Measurements from ENCODE around the gene TMEM94. TPM values are rescaled to one million over a fixed set of nuclear protein-coding genes. Genes with fewer than 3 reads are reported as not detected.

Gene TMEM94
- total and polyA plus RNA-seq, 2 of the 8 experiments (the other 6 are each of a cell fraction or from before 2014, with no cell fraction given) = 54.8 to 69.9 TPM

GRCh38 chr17:75482098-75482942 lies 25.9 kb downstream of the TMEM94 start (continued):
- TF ChIP-seq, protein P1, sequence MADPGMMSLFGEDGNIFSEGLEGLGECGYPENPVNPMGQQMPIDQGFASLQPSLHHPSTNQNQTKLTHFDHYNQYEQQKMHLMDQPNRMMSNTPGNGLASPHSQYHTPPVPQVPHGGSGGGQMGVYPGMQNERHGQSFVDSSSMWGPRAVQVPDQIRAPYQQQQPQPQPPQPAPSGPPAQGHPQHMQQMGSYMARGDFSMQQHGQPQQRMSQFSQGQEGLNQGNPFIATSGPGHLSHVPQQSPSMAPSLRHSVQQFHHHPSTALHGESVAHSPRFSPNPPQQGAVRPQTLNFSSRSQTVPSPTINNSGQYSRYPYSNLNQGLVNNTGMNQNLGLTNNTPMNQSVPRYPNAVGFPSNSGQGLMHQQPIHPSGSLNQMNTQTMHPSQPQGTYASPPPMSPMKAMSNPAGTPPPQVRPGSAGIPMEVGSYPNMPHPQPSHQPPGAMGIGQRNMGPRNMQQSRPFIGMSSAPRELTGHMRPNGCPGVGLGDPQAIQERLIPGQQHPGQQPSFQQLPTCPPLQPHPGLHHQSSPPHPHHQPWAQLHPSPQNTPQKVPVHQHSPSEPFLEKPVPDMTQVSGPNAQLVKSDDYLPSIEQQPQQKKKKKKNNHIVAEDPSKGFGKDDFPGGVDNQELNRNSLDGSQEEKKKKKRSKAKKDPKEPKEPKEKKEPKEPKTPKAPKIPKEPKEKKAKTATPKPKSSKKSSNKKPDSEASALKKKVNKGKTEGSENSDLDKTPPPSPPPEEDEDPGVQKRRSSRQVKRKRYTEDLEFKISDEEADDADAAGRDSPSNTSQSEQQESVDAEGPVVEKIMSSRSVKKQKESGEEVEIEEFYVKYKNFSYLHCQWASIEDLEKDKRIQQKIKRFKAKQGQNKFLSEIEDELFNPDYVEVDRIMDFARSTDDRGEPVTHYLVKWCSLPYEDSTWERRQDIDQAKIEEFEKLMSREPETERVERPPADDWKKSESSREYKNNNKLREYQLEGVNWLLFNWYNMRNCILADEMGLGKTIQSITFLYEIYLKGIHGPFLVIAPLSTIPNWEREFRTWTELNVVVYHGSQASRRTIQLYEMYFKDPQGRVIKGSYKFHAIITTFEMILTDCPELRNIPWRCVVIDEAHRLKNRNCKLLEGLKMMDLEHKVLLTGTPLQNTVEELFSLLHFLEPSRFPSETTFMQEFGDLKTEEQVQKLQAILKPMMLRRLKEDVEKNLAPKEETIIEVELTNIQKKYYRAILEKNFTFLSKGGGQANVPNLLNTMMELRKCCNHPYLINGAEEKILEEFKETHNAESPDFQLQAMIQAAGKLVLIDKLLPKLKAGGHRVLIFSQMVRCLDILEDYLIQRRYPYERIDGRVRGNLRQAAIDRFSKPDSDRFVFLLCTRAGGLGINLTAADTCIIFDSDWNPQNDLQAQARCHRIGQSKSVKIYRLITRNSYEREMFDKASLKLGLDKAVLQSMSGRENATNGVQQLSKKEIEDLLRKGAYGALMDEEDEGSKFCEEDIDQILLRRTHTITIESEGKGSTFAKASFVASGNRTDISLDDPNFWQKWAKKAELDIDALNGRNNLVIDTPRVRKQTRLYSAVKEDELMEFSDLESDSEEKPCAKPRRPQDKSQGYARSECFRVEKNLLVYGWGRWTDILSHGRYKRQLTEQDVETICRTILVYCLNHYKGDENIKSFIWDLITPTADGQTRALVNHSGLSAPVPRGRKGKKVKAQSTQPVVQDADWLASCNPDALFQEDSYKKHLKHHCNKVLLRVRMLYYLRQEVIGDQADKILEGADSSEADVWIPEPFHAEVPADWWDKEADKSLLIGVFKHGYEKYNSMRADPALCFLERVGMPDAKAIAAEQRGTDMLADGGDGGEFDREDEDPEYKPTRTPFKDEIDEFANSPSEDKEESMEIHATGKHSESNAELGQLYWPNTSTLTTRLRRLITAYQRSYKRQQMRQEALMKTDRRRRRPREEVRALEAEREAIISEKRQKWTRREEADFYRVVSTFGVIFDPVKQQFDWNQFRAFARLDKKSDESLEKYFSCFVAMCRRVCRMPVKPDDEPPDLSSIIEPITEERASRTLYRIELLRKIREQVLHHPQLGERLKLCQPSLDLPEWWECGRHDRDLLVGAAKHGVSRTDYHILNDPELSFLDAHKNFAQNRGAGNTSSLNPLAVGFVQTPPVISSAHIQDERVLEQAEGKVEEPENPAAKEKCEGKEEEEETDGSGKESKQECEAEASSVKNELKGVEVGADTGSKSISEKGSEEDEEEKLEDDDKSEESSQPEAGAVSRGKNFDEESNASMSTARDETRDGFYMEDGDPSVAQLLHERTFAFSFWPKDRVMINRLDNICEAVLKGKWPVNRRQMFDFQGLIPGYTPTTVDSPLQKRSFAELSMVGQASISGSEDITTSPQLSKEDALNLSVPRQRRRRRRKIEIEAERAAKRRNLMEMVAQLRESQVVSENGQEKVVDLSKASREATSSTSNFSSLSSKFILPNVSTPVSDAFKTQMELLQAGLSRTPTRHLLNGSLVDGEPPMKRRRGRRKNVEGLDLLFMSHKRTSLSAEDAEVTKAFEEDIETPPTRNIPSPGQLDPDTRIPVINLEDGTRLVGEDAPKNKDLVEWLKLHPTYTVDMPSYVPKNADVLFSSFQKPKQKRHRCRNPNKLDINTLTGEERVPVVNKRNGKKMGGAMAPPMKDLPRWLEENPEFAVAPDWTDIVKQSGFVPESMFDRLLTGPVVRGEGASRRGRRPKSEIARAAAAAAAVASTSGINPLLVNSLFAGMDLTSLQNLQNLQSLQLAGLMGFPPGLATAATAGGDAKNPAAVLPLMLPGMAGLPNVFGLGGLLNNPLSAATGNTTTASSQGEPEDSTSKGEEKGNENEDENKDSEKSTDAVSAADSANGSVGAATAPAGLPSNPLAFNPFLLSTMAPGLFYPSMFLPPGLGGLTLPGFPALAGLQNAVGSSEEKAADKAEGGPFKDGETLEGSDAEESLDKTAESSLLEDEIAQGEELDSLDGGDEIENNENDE (IDR thresholded peaks at IDR 0.05; ENCODE audit: insufficient replicate concordance, low read length) = no peak
- no peak for TF ChIP-seq BCL11A (IDR thresholded peaks at IDR 0.05; ENCODE audit: low read depth in 2 of 2, low read length in 2 of 2)

All from H1 (cell line).